Large intestine (tissue), 3 donors: Measurements from ENCODE around the gene DLK1. TPM values are rescaled to one million over a fixed set of nuclear protein-coding genes. Genes with fewer than 3 reads are reported as not detected.

ENCODE experiments used
- DNase-seq, 2 donors: peaks; one replicate each; pipeline versions ENCODE4 v3.0.0 to v3.0.0-alpha.2; 2013
- H3K27ac ChIP-seq: one replicate; pipeline ENCODE4 v1.5.1; 2013; ENCODE audit warnings: low read length
- H3K27me3 ChIP-seq: 2 replicates; pipeline ENCODE4 v1.6.1; 2013; ENCODE audit warnings: low read length; ENCODE audit not compliant: control insufficient read depth, insufficient read depth
- H3K36me3 ChIP-seq: 2 replicates; pipeline ENCODE4 v1.6.1; 2013; ENCODE audit warnings: low read length; ENCODE audit not compliant: control insufficient read depth, insufficient read depth
- H3K4me1 ChIP-seq: one replicate; pipeline ENCODE4 v1.6.1; 2013; ENCODE audit warnings: low read length; ENCODE audit not compliant: control insufficient read depth, insufficient read depth
- H3K4me3 ChIP-seq: one replicate; pipeline ENCODE4 v1.5.1; 2013; ENCODE audit warnings: low read length
- H3K9me3 ChIP-seq: one replicate; pipeline ENCODE4 v1.6.1; 2013; ENCODE audit warnings: mild to moderate bottlenecking, low read depth, low read length, moderate library complexity; ENCODE audit not compliant: control insufficient read depth
- WGBS: methylation state at CpG from one replicate; pipeline ENCODE4 v1.1.5; 2013; ENCODE audit warnings: low lambda C conversion rate; ENCODE audit not compliant: insufficient coverage; 5-methylcytosine and 5-hydroxymethylcytosine counted together
- polyA plus RNA-seq: library from polyadenylated mRNA; unstranded; fragments of 120-200 nt; gene quantifications from one replicate; pipeline ENCODE4 v1.2.1, GENCODE V29; 2013

DLK1 gene
- polyA plus RNA-seq, 1 donor = 25.2 TPM

DNA sequence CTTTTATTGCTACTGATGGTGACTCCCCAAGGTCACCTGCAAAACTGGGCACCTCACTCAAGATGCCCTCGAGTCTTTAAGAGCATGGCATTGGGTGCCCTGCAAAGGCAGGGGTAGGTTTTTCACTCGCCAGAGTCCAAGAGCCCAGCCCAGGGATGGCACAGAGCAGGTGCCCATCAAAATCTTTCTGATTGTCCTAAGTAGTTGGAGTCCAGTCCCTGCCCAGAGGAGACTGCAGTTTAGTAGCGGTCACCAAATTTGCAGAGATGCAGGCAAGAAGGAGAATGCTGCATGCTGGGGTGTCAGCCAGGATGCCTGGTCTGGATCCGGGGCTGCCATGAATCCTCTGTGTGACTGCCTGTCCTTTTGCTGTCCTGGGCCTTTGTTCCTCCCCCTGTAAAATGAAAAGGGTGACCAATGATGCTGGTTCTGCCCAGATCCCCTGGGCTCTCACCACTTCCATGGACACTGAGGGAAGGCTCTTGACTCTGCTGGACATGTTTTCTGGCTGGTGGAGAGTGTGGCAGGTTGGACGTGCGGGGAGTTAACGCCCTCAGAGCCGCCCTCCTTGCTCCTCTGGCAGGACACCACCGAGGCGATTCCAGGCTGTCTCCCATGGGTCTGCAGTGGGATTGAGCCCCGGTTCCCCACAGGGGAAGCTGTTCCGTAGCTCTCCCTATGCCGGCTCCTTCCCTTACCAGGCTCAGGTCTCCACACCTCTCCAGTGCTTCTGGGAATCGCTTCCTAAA, 41.3 kb downstream of the DLK1 start:
- H3K4me3 ChIP-seq = no peak overlapping the region
- H3K36me3 ChIP-seq = no peaks in the 10 kb centered on the region
- no CpG with 5 or more reads among the region's 14 CpGs for WGBS
- peaks cover 7% of the 10 kb centered on the region for H3K9me3 ChIP-seq
- no peak overlapping the region for H3K27ac ChIP-seq
- no peaks in the 10 kb centered on the region for H3K4me1 ChIP-seq
- no peak for DNase-seq
- peaks cover 2% of the 10 kb centered on the region for H3K27me3 ChIP-seq

DNA sequence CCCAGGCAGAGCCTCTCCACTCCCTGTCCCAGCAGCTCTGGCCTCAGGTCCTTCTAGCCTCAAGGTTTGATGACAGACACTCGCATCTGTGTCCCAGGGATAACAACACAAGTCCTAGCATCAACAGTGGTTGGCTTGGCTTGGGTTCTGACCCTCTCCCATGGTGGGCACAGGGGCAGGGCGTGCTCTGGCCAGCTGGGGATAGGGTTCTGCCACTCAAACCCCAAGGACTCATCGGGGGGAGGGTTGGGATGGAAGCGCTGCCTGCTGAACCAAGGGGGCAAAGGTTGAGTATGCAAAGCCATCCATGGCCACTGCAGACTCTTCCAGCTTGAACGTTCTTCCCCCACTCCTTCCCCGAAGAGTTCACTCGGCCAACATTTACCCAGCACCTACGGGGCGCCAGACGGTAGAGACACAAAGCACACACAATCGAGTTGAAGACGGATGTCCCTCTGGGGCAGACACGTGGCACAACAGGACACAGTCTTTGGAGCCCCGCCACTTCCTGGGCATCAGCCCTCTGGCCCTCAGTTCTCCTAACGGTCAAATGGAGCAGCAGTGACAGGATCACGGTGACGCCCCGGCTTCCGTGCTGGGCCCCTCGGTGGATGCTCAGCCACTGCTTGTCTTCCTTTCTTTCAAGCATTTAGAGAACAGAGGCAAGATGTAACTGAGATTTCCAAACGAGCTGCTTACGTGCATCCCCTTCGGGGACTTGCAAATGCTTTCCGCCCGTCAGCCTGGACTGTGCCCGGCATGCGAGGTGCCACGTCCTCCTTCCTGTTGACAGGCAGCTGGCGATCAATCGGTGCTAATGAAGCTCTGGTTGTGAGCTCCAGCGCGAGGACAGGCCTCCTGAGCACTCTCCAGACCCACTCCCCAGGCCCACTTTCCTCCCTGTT, 42.6 kb downstream of the DLK1 start:
- Histone ChIP-seq H3K36me3 (no peaks in the 10 kb centered on the region), H3K27me3 (peaks cover 2% of the 10 kb centered on the region), H3K9me3 (peaks cover 7% of the 10 kb centered on the region), H3K4me1 (no peaks in the 10 kb centered on the region), H3K4me3 (no peak overlapping the region), H3K27ac (no peak overlapping the region)
- DNase-seq = no peak
- WGBS = 80% methylated on average over 1 of the region's 32 CpGs

DNA sequence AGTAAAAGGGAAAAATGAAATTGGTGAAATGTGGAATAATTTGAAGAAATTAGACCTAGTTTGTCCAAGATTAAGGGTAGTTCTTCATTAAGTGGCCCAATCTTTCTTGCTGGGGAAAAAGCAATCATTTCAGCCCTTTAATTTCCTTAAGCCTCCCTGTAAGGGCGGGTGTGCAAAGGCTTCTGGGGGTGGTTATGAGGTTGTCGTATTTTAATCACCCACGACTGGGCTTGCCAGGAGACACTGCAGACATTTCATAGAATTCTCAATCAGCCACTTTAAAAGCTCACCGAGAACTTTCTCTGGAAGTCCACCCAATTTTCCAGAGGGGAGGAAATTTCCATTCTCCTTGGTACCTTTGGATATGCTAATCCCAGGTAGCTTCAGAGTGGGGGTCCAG, 43.4 kb downstream of the DLK1 start:
- Histone ChIP-seq H3K27ac (no peak overlapping the region), H3K27me3 (peaks cover 2% of the 10 kb centered on the region)
- no CpG with 5 or more reads among the region's 4 CpGs for WGBS

DNA sequence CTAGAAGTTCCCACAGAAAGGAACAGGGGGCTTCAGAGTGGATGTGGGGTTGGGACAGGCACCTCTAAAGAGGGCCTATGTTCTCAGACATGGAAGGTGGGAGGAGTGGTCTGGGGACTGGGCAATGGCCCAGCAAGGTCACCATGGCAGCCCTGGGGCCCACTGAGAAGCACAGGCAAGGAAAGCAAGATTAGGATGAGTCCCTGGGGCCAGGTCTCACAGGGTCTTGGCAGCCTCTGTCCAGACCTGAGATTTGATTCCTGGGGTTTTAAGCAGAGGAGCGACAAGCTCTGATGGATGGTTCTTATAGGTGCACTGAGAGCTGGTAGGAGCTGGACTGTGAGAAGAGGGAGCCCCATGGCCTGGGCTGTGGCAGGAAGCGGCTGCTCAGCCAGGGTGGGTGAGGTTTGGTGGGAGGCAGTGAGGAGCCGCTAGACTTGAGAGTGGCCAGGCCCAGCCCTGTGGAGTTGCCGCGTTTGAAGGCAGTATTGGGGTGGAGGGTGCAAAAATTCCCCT, 44.0 kb downstream of the DLK1 start:
- no peaks in the 10 kb centered on the region for H3K36me3 ChIP-seq
- no CpG with 5 or more reads among the region's 5 CpGs for WGBS
- no peak for DNase-seq

More for the DNA sequence above, 43.4 kb downstream of the DLK1 start:
- no peak for DNase-seq
- Histone ChIP-seq H3K9me3 (peaks cover 7% of the 10 kb centered on the region), H3K36me3 (no peaks in the 10 kb centered on the region), H3K4me3 (no peak overlapping the region), H3K4me1 (no peaks in the 10 kb centered on the region)

DNA sequence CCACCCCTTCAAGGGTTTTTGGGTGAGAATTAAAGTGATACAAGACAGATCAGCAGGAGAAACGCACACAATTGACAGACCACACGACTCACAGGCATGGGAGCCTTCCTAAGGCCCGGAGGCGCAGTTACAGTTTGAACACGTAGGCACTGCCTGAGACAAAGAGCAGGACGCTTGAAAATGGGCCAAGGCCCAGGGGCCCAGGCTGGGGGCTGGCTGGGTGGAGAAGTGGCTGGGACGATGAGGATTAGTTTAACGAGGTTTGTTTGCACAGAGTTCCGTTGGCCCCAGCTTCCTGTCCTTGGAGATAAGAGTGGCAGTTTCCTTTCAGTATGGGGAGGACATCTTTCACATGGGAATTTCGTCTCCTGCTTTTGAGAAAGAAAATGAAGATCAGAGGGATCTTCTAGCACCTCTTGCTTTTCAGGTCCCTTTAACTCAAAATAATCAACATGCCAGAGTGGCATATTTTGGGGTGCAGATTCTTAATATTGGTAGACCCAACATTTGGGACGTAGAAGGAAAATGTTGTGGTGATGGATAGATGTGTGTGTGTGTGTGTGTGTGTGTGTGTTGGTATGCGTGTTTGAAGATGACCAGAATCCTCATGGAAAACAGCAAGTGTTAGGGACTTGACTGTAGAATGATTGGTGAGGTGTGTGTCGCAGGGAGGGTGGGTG, 44.6 kb downstream of the DLK1 start:
- peaks cover 2% of the 10 kb centered on the region for H3K27me3 ChIP-seq
- no peak for DNase-seq
- H3K36me3 ChIP-seq = no peaks in the 10 kb centered on the region
- H3K9me3 ChIP-seq = peaks cover 7% of the 10 kb centered on the region
- H3K27ac ChIP-seq = no peak overlapping the region
- no peaks in the 10 kb centered on the region for H3K4me1 ChIP-seq
- no peak overlapping the region for H3K4me3 ChIP-seq
- WGBS = 80% methylated on average over 1 of the region's 13 CpGs

More for the DNA sequence above, 44.0 kb downstream of the DLK1 start:
- peaks cover 2% of the 10 kb centered on the region for H3K27me3 ChIP-seq
- peaks cover 7% of the 10 kb centered on the region for H3K9me3 ChIP-seq
- no peak overlapping the region for H3K27ac ChIP-seq
- H3K4me1 ChIP-seq = no peaks in the 10 kb centered on the region
- no peak overlapping the region for H3K4me3 ChIP-seq

DNA sequence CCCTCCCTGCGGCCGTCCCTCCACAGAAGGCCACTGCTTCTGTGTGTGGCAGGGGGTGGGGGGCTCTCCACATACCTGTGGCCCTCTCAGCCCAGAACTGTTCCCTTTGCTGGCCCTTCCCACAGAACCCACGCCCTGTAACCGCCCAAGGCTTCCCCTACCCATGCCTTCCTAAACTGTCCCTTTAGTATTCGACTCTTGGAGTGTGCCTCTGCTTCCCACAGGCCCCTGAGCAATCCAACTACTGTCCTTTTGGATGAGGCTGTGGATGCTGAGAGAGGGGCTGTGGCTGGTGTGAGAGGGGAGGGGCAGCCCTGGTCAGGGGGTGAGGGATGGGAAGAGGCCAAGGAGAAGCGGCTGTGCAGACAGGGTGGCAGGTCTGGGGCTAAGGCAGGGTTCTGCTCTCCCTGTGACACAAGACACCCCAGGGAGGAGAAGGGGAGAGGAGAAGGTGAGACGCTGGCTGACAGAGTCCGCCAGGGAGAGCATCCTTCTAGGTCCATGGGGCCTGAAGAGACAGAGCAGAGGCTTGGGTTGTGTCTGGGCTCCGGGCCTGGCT, 46.0 kb downstream of the DLK1 start:
- H3K27me3 ChIP-seq = no peaks in the 10 kb centered on the region
- no peak overlapping the region for H3K27ac ChIP-seq
- no peak for DNase-seq
- peaks cover 7% of the 10 kb centered on the region for H3K9me3 ChIP-seq
- no CpG with 5 or more reads among the region's 9 CpGs for WGBS
- no peak overlapping the region for H3K4me3 ChIP-seq
- H3K36me3 ChIP-seq = no peaks in the 10 kb centered on the region
- no peaks in the 10 kb centered on the region for H3K4me1 ChIP-seq

DNA sequence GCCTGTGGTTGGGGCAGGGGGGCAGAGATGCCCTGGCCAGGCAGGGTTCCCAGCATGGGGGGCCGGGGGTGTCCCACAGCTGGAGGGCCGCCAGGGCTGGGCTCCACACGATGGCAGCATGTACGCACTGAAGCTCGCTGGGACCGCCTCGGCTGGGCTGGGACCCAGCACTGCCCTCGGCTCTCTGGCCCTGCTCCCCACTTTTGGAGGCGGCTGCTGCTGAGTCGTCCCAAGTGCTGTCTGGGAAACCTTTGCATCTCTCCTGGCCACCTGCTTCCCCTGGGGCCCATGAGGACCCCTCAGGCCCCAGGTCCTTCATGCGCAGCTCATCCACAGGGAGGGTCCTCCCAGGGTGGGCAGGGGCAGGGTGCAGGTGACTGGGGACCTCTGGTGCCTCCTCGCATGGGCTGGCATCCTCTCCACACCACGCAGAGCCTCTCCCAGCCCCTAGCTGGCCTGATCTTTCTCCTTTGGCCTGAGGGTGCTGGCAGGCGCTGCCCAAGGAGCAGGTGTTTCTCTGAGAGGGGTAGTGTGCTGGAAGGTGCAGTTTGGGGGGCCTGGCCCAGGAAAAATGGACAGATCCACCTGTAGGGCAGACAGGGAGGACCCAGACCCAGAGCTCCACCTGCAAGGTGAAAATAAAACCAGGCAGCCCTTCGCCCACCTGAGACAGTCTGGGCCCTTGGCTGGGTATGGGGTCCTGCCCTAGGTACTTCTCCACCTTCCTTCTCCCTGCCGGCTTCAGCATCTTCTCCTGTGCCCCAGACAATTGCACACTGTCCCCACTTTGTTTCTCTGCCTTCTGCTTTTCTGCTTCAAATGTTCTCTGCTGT, 46.9 kb downstream of the DLK1 start:
- Histone ChIP-seq H3K9me3 (peaks cover 7% of the 10 kb centered on the region), H3K27ac (no peak overlapping the region), H3K36me3 (no peaks in the 10 kb centered on the region), H3K4me3 (no peak overlapping the region), H3K27me3 (no peaks in the 10 kb centered on the region), H3K4me1 (no peaks in the 10 kb centered on the region)
- no peak for DNase-seq
- WGBS = no CpG with 5 or more reads among the region's 16 CpGs

DNA sequence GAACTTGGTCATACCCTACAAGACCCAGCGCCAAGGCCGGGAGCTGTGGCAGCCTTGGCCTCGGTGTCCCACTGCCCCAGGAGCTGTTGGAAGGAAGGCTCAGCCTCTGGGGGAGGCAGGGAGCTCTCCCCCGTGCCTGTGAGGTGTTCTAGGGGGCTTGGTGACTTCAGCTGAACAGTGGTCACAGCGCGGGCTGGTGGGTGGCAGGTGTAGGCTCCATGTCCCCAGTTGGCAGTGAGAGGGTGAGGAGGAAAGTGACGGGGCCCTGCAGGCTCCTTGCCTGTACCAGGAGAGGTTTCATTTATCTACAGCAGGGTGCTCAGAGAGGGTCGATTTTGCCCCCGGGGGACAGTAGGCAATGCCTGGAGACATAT, 47.5 kb downstream of the DLK1 start:
- peaks cover 7% of the 10 kb centered on the region for H3K9me3 ChIP-seq
- H3K27me3 ChIP-seq = no peaks in the 10 kb centered on the region
- no peak overlapping the region for H3K4me3 ChIP-seq
- no peaks in the 10 kb centered on the region for H3K36me3 ChIP-seq
- no peak for DNase-seq
- H3K27ac ChIP-seq = no peak overlapping the region
- WGBS = no CpG with 5 or more reads among the region's 9 CpGs
- H3K4me1 ChIP-seq = no peaks in the 10 kb centered on the region

DNA sequence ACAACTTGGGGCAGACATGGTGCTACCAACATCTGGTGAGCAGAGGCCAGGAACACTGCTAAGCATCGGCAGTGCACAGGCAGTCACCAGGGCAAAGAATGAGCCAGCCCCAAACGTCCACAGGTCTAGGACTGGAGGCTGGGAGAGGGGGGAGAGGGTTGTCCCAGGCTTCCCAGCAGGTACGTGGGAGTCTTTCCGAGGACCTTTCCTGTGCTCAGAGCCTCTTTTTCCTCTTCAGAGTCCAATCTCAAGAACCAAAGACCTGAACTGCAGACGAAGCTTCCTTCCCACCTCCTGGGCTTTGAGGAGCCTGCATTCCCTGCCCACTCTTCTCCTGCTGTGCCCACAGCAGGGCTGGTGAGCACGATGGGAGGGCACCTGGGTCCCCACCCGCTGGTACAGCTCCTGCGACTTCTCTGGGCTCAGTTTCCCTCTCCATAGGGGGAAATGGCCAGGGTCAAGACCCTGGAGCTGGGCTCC, 48.7 kb downstream of the DLK1 start:
- Histone ChIP-seq H3K27ac (no peak overlapping the region), H3K9me3 (peaks cover 7% of the 10 kb centered on the region), H3K27me3 (no peaks in the 10 kb centered on the region), H3K36me3 (no peaks in the 10 kb centered on the region), H3K4me1 (no peaks in the 10 kb centered on the region), H3K4me3 (no peak overlapping the region)
- DNase-seq = no peak
- WGBS = no CpG with 5 or more reads among the region's 8 CpGs
